Globus pallidus (tissue), 1 donor: Measurements from ENCODE around the gene KIF5A.
"Not testable (repeated sequence)": the region's sequence is repeated elsewhere in the genome, so short reads cannot be mapped to it uniquely, and the experiment has no call there.

ENCODE experiments used
- DNase-seq: peaks from one replicate; pipeline ENCODE4 v3.0.0-alpha.2; 2015; ENCODE audit warnings: low spot score

KIF5A gene

GRCh38 chr12:57549909-57550640 is at the start of gene KIF5A:
Gene KIF5A, plus strand, starts transcription at chr12:57550044. Its CDS starts 228 bp downstream, at chr12:57550272.
- peak; percentile 46 for DNase-seq

GRCh38 chr12:57500213-57500612 is 49.6 kb upstream of the KIF5A start:
- no peak for DNase-seq

- not testable (repeated sequence) for DNase-seq
Observed at GRCh38 chr12:57502311-57502969, 47.4 kb upstream of the KIF5A start.

- not testable (repeated sequence) for DNase-seq
Observed at GRCh38 chr12:57506541-57506940, 43.3 kb upstream of the KIF5A start.

- not testable (repeated sequence) for DNase-seq
Observed at GRCh38 chr12:57507796-57508195, 42.0 kb upstream of the KIF5A start.

GRCh38 chr12:57511161-57511560 is 38.7 kb upstream of the KIF5A start:
- no peak for DNase-seq

GRCh38 chr12:57511588-57512325 is 38.1 kb upstream of the KIF5A start:
- no peak for DNase-seq

GRCh38 chr12:57512665-57513064 is 37.2 kb upstream of the KIF5A start:
- DNase-seq, result no peak

- DNase-seq, result no peak
Observed at GRCh38 chr12:57513266-57513665, 36.6 kb upstream of the KIF5A start.

- not testable (repeated sequence) for DNase-seq
Observed at GRCh38 chr12:57513677-57514076, 36.2 kb upstream of the KIF5A start.

GRCh38 chr12:57514246-57514645 is 35.6 kb upstream of the KIF5A start:
- not testable (repeated sequence) for DNase-seq

- no peak for DNase-seq
Observed at GRCh38 chr12:57514720-57515407, 35.0 kb upstream of the KIF5A start.

GRCh38 chr12:57515408-57515933 is 34.4 kb upstream of the KIF5A start:
- no peak for DNase-seq

- DNase-seq, result no peak
Observed at GRCh38 chr12:57515934-57516541, 33.8 kb upstream of the KIF5A start.

- DNase-seq, result no peak
Observed at GRCh38 chr12:57516617-57517153, 33.2 kb upstream of the KIF5A start.

- DNase-seq, result no peak
Observed at GRCh38 chr12:57517187-57517586, 32.7 kb upstream of the KIF5A start.

GRCh38 chr12:57517718-57518117 is 32.1 kb upstream of the KIF5A start:
- DNase-seq, result not testable (repeated sequence)

GRCh38 chr12:57518176-57518919 is 31.5 kb upstream of the KIF5A start:
- no peak for DNase-seq

- DNase-seq, result no peak
Observed at GRCh38 chr12:57518920-57519795, 30.7 kb upstream of the KIF5A start.

- DNase-seq, result no peak
Observed at GRCh38 chr12:57519796-57520052, 30.1 kb upstream of the KIF5A start.
